Spleen (tissue), 11 donors: Measurements from ENCODE around the gene RBM5. TPM values are rescaled to one million over a fixed set of nuclear protein-coding genes. Genes with fewer than 3 reads are reported as not detected.

Source experiments
- DNase-seq: peaks from one replicate; pipeline ENCODE4 v3.0.0-alpha.2; 2020
- H3K27ac ChIP-seq, 8 donors: fragments of 200-600 bp; sonication (generic) in 7 of 8; 1 replicate in 4 of 8; 2 replicates in 4 of 8; pipeline versions ENCODE4 v1.5.0 to v1.8.0; 2016 to 2021; ENCODE audit warnings: inconsistent platforms in 4 of 8, mild to moderate bottlenecking in 4 of 8, moderate library complexity in 1 of 8
- H3K27me3 ChIP-seq, 7 donors: fragments of 200-600 bp; sonication (generic) in 6 of 7; replicated peaks in 1 of 7; 1 replicate in 4 of 7; 2 replicates in 3 of 7; pipeline versions ENCODE4 v1.5.0 to v1.8.0; 2016 to 2021; ENCODE audit warnings: inconsistent platforms in 3 of 7, mild to moderate bottlenecking in 1 of 7
- H3K36me3 ChIP-seq, 6 donors: fragments of 200-600 bp; sonication (generic) in 5 of 6; 1 replicate in 4 of 6; 2 replicates in 2 of 6; pipeline versions ENCODE4 v1.5.0 to v1.8.0; 2016 to 2021; ENCODE audit warnings: inconsistent platforms in 2 of 6
- H3K4me1 ChIP-seq, 6 donors: fragments of 200-600 bp; sonication (generic) in 5 of 6; 1 replicate in 3 of 6; 2 replicates in 3 of 6; pipeline versions ENCODE4 v1.5.0 to v1.8.0; 2016 to 2021; ENCODE audit warnings: inconsistent platforms in 3 of 6
- H3K4me3 ChIP-seq, 8 donors: fragments of 200-600 bp; sonication (generic) in 7 of 8; 1 replicate in 4 of 8; 2 replicates in 4 of 8; pipeline versions ENCODE4 v1.5.0 to v1.8.0; 2016 to 2021; ENCODE audit warnings: inconsistent platforms in 4 of 8, mild to moderate bottlenecking in 4 of 8, moderate library complexity in 2 of 8
- H3K9me3 ChIP-seq, 8 donors: fragments of 200-600 bp; sonication (generic) in 7 of 8; 1 replicate in 4 of 8; 2 replicates in 4 of 8; pipeline versions ENCODE4 v1.5.0 to v1.8.0; 2016 to 2021; ENCODE audit warnings: inconsistent platforms in 4 of 8
- CTCF ChIP-seq, 11 experiments: fragments of 200-600 bp in 7 of 11; fragments of 450-650 bp in 4 of 11; sonication (generic) in 4 of 11; IDR thresholded peaks in 8 of 11; conservative IDR thresholded peaks in 3 of 11; 1 replicate in 7 of 11; 2 replicates in 4 of 11; pipeline versions ENCODE4 v1.4.0 to v1.8.0; 2016 to 2021; ENCODE audit warnings: antibody characterized with exemption in 11 of 11, inconsistent platforms in 4 of 11, mild to moderate bottlenecking in 1 of 11
- POLR2A ChIP-seq, 3 donors: fragments of 450-650 bp; IDR thresholded peaks; one replicate each; pipeline ENCODE4 v1.5.1; 2017; ENCODE audit warnings: antibody characterized with exemption in 3 of 3, mild to moderate bottlenecking in 1 of 3
- POLR2AphosphoS5 ChIP-seq, 3 donors: sonication (generic); formaldehyde crosslinking; IDR thresholded peaks; one replicate each; pipeline ENCODE4 v1.5.1; 2017; ENCODE audit warnings: antibody characterized with exemption in 3 of 3
- WGBS, 5 donors: extraction: QIAGEN DNeasy Blood & Tissue Kit in 3 of 5; methylation state at CpG; one replicate each; pipeline versions ENCODE4 v1.1.5 to v1.1.7; 2013 to 2018; 5-methylcytosine and 5-hydroxymethylcytosine counted together
- intact Hi-C: fragments of 100-400 bp; cut with DNase I; formaldehyde crosslinking; loops from one replicate; pipeline ENCODE4 v1.15.0; 2023; ENCODE audit warnings: low total_unique reads
- polyA plus RNA-seq, 3 donors: library from polyadenylated mRNA; stranded (reverse); fragments of 200-250 nt; gene quantifications; one replicate each; pipeline ENCODE4 v1.2.1, GENCODE V29; 2013
- total RNA-seq, 7 donors: library from RNA; depleted of rRNA in 3 of 7; stranded (reverse); fragments of >200 nt in 3 of 7; fragmentation: NEBNext Ultra II Directional in 4 of 7; extraction: Animal tissue kit (Norgen Biotek cat#: 25700) in 4 of 7; gene quantifications; one replicate each; pipeline versions ENCODE4 v1.1.0 to v1.2.1, GENCODE V29; 2016 to 2021
- donor health status: healthy with polysubstance abuse.
- donor health status: DM: no; HTN: no; CAD: no; lungs with moderate emphysema.
- donor health status: DM: no; HTN: no; CAD: no.
- donor health status: Bipolar disorder and iron deficiency.
- donor health status: healthy.
- donor health status: DM: no; HTN: no; CAD: no.
- donor health status: DM: yes; HTN: yes; CAD: no.

RBM5 gene
- total and polyA plus RNA-seq, 10 donors = 79.2 to 381 (median 234) TPM

DNA sequence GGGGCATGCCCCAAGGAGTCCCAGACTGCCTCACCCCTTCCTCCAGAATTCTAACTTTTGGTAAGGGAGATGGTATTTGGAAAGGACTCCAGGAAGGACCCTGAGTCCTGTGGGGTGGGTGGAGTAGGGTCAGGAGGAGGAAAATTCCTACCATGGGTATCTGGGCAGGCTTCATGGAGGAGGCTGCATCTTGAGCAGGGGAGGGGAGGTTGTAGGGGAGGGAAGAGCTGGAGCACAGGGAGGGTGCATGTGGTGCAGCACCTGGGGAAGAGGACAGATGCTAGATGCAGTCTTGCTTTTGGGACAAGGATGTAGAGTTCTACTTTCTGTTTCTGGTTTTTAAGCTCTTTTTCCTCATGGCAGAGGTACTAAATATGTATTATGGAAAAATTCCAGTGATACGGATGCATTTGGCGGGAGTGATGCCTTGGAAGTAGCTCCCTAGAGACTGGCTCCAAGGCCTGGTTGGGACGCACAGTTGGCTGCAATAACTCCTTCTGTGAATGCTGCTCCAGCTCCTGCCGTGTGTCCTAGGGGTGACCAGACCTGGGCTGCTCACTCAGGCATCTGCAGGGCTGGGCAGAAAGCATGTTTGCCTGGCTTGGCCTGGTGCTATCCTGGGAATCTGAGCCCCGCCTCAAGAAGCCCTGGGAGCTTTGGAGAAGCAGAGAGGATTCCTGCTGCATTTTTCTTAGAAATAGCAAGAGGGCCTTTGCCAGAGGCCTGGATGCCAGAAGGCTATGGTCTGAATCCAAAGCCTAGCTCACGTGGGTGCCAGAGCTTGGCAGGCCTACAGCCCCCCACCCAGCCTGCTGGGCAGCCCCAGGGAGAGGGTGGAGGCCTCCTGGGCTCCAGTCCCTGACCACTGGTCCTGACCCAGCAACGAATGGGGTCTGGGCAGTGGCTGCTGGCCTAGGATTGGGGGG lies 76.5 kb downstream of the RBM5 start:
- H3K27ac ChIP-seq = peak overlapping the region in 7 of 8 donors; percentile 35 to 82 (median 74)
- no peak for DNase-seq
- H3K36me3 ChIP-seq = no peaks in the 10 kb centered on the region
- peaks cover 26 to 100% (median 82%) of the 10 kb centered on the region in 6 donors for H3K4me1 ChIP-seq
- WGBS, 5 donors = 39 to 78% (median 61%) methylated on average over 4 to 7 of the region's 7 CpGs
- intact Hi-C loops = no loop called here
- peak overlapping the region in 1 of 8 donors; percentile 15 for H3K4me3 ChIP-seq
- TF ChIP-seq POLR2AphosphoS5 (IDR thresholded peaks at IDR 0.05) (peak in 1 of 3 donors; percentile 40), POLR2A (IDR thresholded peaks at IDR 0.05) (no peak)
- H3K27me3 ChIP-seq = no peaks in the 10 kb centered on the region
- H3K9me3 ChIP-seq = no peaks in the 10 kb centered on the region

DNA sequence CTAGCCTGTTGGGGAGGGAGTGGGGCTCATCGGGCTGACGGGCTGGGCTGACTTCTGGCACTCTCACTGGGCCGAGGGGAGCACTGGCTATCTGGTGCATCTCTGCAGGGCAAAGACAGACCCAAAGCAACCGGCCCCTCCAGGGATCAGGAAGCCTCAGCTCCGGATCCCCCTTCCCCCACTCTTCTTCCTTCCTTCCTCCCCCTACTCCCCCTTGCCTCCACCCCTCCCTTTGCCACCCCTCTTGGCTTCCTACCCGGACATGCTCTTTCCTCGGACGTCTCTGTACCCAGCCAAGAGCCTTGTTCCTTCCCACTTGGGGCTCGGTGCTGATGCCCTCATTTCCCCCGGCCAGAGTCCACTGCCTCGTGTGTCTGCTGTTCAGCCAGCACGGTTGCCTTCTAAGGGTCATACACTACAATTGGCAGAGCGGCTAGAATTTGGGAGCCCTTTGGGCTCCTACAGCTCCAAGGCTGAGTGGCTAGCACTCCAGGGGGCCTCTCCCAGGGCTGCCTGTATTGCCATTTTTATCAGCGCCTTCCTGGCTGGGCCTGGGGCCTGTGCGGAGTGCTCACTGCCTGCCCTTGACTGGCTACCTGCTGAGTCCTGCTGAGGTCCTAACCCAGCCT lies 77.3 kb downstream of the RBM5 start:
- Histone ChIP-seq H3K27ac (peak overlapping the region; percentile 35 to 82 (median 74)), H3K36me3 (no peaks in the 10 kb centered on the region), H3K4me1 (peaks cover 26 to 100% (median 80%) of the 10 kb centered on the region in 6 donors), H3K27me3 (no peaks in the 10 kb centered on the region), H3K4me3 (peak overlapping the region in 1 of 8 donors; percentile 15), H3K9me3 (no peaks in the 10 kb centered on the region)
- intact Hi-C loops = no loop called here
- no peak for TF ChIP-seq CTCF (IDR thresholded peaks at IDR 0.05 in 8 of 11, conservative IDR thresholded peaks at IDR 0.05 in 3 of 11)
- TF ChIP-seq POLR2AphosphoS5 (IDR thresholded peaks at IDR 0.05) = peak in 1 of 3 donors; percentile 50
- 28 to 36% (median 34%) methylated on average over 12 to 15 of the region's 15 CpGs for WGBS, 5 donors
- no peak for DNase-seq

DNA sequence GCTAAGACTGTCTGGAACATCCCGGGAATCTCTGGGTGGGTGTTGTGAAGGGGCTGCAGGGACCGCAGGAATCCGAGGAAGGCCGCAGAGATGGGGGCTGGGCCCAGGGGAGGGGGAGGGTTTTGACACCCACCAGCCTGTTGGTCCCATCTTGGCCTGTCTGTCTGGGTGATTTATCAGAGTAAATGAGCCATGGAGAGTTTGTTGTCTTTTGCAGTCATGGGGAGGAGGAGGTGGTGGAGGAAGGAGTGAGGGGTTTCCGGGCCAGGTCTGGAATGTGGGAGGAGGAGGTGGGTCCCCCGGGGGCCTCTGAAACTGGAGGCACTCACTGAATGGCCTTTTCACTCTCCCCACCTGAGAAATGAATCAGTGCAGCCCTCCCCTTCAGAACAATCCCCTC lies 77.9 kb downstream of the RBM5 start:
- 41 to 72% (median 59%) methylated on average over 6 of the region's 6 CpGs for WGBS, 5 donors
- no peak for TF ChIP-seq POLR2A (IDR thresholded peaks at IDR 0.05)
- TF ChIP-seq CTCF (IDR thresholded peaks at IDR 0.05 in 8 of 11, conservative IDR thresholded peaks at IDR 0.05 in 3 of 11) = no peak
- no peak for TF ChIP-seq POLR2AphosphoS5 (IDR thresholded peaks at IDR 0.05)
- Histone ChIP-seq H3K4me3 (peak overlapping the region in 1 of 8 donors; percentile 15), H3K27me3 (no peaks in the 10 kb centered on the region), H3K27ac (peak overlapping the region; percentile 21 to 82 (median 74)), H3K4me1 (peaks cover 23 to 100% (median 80%) of the 10 kb centered on the region in 6 donors), H3K36me3 (no peaks in the 10 kb centered on the region), H3K9me3 (no peaks in the 10 kb centered on the region)
- intact Hi-C loops = no loop called here
- no peak for DNase-seq

- H3K4me3 ChIP-seq = peak overlapping the region in 1 of 8 donors; percentile 15
- intact Hi-C loops = no loop called here
- H3K27me3 ChIP-seq = no peaks in the 10 kb centered on the region
- 41 to 80% (median 65%) methylated on average over 5 to 16 of the region's 16 CpGs for WGBS, 5 donors
- no peaks in the 10 kb centered on the region for H3K36me3 ChIP-seq
- no peaks in the 10 kb centered on the region for H3K9me3 ChIP-seq
- peak overlapping the region; percentile 21 to 82 (median 74) for H3K27ac ChIP-seq
- no peak for TF ChIP-seq CTCF (IDR thresholded peaks at IDR 0.05 in 8 of 11, conservative IDR thresholded peaks at IDR 0.05 in 3 of 11)
- peak; percentile 4 to 31 (median 27) for TF ChIP-seq POLR2AphosphoS5 (IDR thresholded peaks at IDR 0.05)
- TF ChIP-seq POLR2A (IDR thresholded peaks at IDR 0.05) = no peak
- DNase-seq = no peak
- H3K4me1 ChIP-seq = peaks cover 22 to 100% (median 77%) of the 10 kb centered on the region in 6 donors
Observed at GRCh38 chr3:50167069-50167840, 78.5 kb downstream of the RBM5 start.
